Activated naive CD4-positive, alpha-beta T cell treated with anti-CD3 and anti-CD28 coated beads, Interleukin-2, amount 50 U/mL, for 72 hours (primary cell): ENCODE data around the gene ZNF609. TPM values are rescaled to one million over a fixed set of nuclear protein-coding genes. Genes with fewer than 3 reads are reported as not detected.

Experiments
- ATAC-seq, 2 donors: fragments of 150-1000 bp; cut with Tn5 transposase; 2 replicates each; pipeline ENCODE4 v1.10.0; 2021; ENCODE audit warnings: mild to moderate bottlenecking in 2 of 2, moderate library complexity in 2 of 2
- DNase-seq, 2 donors: peaks; one replicate each; pipeline ENCODE4 v3.0.0; 2021 to 2022; ENCODE audit warnings: low spot score in 2 of 2
- H3K27ac Mint-ChIP-seq, 2 donors: one replicate each; pipeline ENCODE4 v1.8.0; 2022; ENCODE audit warnings: mild to moderate bottlenecking in 2 of 2, mixed read lengths in 2 of 2
- H3K36me3 Mint-ChIP-seq, 2 donors: one replicate each; pipeline ENCODE4 v1.8.0; 2022; ENCODE audit warnings: mixed read lengths in 2 of 2
- H3K9me3 Mint-ChIP-seq, 2 donors: one replicate each; pipeline ENCODE4 v1.8.0; 2022; ENCODE audit warnings: mixed read lengths in 2 of 2
- total RNA-seq, 2 donors: library from RNA; stranded (reverse); gene quantifications; one replicate each; pipeline ENCODE4 v1.2.3, GENCODE V29; 2022

The ZNF609 gene
- total RNA-seq, 2 donors from 2014 or later: 35.4 to 53.0 TPM

DNA sequence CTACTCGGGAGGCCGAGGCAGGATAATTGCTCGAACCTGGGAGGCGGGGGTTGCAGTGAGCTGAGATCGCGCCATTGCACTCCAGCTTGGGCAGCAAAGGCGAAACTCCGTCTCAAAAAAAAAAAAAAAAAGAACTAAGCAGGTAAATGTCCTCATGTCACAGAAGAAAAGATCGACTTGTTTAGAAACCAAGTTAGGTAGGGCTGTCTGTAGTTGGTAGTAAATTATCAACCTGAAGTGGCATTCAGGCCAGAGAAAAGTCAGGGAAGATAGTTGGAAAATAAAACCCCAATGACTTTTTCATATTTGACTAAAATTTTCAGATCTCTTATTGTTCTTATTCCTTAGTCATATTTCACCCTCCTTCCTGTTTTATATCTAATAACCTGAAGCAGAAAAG lies 55.4 kb downstream of the ZNF609 start:
- no peaks in the 10 kb centered on the region for H3K9me3 Mint-ChIP-seq
- DNase-seq: no peak
- H3K27ac Mint-ChIP-seq: no peak overlapping the region
- ATAC-seq: no peak
- peaks cover 0 to 20% of the 10 kb centered on the region in 2 donors for H3K36me3 Mint-ChIP-seq

DNA sequence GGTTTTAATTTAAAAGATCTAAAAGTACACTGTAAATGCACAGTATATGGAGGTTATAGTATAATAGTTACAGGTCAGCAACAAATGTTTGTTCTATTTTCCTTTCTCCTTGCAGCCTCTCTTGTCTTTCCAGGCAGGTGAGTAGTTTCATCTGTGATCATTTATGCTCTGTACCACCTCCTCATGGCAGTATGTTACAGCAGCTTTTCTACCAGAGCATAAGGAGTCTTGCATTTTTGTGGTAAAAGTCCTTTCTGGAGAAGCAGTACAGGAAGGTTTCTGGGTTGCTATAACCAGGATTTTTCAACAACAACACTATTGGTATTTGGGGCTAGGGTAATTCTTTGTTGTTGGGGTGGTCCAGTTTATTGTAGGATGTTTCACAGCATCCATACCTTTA lies 59.5 kb downstream of the ZNF609 start:
- ATAC-seq (no peak), DNase-seq (no peak)

DNA sequence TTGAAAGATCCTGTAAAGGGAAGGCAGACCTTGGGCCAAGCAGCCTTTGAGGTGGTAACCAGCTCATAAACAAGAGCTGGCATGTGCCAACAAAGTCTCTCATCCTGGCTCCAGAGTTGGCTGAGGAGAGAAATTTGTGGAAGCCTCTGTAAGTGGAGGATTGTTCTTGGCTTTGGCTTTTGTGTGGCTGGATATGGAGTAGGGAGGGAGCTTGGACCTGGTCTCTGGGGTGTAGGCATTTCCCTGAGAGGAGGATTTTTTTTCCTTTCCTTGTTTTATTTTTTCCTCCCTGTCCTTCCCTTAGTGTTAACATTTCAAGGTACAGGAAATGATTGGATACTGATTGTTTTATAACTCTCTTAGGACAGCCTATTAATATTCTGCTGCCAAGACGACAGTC lies 60.8 kb downstream of the ZNF609 start:
- Mint-ChIP-seq H3K36me3 (peaks cover 0 to 20% of the 10 kb centered on the region in 2 donors), H3K27ac (no peak overlapping the region), H3K9me3 (no peaks in the 10 kb centered on the region)
- DNase-seq (no peak), ATAC-seq (no peak)

More for the DNA sequence above, 59.5 kb downstream of the ZNF609 start:
- Mint-ChIP-seq H3K36me3 (peaks cover 0 to 20% of the 10 kb centered on the region in 2 donors), H3K27ac (no peak overlapping the region), H3K9me3 (no peaks in the 10 kb centered on the region)

DNA sequence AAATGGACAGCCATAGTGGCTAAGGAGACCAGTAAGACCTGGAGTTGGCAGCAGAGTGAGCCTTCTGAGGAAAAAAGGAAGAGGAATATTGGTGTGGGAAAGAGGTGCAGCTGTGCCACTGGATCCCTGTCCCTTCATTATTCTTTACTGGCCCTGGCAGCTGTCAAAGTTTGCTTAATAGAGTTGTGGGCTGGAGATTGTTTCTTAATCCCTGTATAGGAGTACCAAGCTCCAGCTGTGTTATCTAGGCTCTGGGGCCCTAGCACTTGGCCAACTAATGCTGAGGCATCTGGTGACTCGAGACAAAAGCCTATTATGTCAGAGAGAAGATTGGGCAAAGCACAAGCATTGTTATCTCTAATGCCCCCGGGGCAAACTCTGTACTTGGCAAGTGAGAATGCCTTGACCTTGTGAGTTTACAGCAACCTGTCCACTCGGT lies 61.4 kb downstream of the ZNF609 start:
- H3K36me3 Mint-ChIP-seq: peaks cover 0 to 17% of the 10 kb centered on the region in 2 donors
- ATAC-seq: no peak
- DNase-seq: no peak
- no peak overlapping the region for H3K27ac Mint-ChIP-seq
- no peaks in the 10 kb centered on the region for H3K9me3 Mint-ChIP-seq

DNA sequence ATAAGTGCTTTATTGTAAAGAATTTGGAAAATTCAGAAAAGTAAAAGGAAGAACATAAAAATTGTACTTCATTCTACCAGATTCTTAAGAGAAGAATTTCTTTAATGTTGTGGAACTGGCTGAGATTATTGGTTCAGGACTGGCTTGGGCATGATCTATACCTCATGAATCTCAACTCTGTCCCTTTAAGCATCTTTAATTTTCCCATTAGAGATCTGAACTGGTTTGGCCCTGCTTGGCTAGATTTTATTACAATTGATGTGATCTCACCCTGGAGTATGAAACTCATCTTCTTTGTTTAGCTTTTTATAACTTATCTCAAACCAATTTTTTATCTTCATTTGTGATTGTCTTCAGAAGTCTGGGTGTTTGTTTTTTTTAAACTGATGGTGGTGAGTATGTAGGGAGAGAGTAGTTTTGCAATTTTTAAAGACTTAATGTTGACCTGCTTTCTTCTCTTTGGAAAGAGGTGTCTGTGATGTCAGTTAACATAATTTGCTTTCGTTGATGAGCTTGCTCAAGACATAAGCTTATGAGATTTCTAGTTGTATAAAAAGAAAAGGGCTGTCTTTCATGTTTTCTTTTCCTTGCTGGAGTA lies 61.9 kb downstream of the ZNF609 start:
- H3K27ac Mint-ChIP-seq: no peak overlapping the region
- DNase-seq (no peak), ATAC-seq (no peak)
- H3K36me3 Mint-ChIP-seq: peaks cover 0 to 12% of the 10 kb centered on the region in 2 donors
- no peaks in the 10 kb centered on the region for H3K9me3 Mint-ChIP-seq

DNA sequence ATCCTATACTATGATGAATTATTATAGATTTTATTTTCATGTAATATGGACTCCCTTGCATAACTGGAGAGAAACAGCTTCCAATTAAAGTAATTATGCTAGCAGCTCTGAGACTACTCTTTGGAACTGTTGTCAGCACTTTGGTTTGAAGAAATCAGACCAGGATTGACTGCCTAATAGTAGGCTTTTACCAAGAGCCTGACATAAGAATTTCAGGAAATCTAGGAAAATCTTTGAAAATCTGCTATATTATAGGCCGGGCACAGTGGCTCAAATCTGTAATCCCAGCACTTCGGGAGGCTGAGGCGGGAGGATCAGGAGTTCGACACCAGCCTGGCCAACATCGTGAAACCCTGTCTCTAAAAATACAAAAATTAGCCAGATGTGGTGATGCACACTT lies 62.9 kb downstream of the ZNF609 start:
- H3K9me3 Mint-ChIP-seq: no peaks in the 10 kb centered on the region
- no peak for DNase-seq
- no peak for ATAC-seq
- no peak overlapping the region for H3K27ac Mint-ChIP-seq
- peaks cover 0 to 5% of the 10 kb centered on the region in 2 donors for H3K36me3 Mint-ChIP-seq

DNA sequence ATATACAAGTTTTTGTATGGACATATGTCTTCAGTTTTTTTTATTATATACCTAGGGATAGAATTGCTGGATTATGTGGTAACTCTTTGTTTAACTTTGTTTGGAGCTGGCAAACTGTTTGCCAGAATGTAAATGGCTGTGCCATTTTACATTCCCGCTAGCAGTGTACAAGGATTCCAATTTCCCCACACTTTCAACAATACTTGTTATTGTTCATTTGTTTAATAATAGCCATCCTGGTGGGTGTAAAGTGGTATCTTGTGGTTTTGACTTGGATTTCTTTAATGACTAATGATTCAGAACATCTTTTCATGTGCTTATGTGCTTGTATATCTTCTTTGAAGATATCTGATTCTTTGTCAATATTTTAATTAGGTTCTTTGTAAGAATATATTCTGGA lies 64.4 kb downstream of the ZNF609 start:
- DNase-seq (no peak), ATAC-seq (no peak)
- H3K9me3 Mint-ChIP-seq: no peaks in the 10 kb centered on the region
- no peak overlapping the region for H3K27ac Mint-ChIP-seq
- peaks cover 0 to 6% of the 10 kb centered on the region in 2 donors for H3K36me3 Mint-ChIP-seq

DNA sequence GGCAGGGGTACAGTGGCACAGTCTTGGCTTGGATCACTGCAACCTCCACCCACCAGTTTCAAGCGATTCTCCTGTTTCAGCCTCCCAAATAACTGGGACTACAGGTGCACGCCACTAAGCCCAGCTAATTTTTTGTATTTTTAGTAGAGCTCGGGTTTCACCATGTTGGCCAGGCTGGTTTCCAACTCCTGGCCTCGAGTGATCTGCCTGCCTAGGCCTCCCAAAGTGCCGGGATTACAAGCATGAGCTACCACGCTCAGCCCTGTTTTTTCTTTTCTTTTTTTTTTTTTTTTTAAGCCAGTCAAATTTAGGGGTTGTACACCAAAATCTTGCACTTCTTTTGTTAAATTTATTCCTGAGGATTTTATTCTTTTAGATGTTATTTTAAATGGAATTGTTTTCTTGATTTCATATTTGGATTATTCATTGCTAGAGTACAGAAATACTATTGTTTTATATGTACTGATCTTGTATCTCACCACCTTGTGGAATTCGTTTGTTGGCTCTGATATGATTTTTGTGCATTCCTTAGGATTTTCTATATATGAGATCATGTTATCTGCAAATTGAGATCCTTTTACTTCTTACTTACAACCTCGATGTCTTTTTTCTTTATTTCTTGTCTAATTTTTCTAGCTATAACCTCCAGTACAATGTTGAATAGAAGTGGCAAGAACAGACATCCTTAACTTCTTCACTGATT lies 65.6 kb downstream of the ZNF609 start:
- peaks cover 0 to 6% of the 10 kb centered on the region in 2 donors for H3K36me3 Mint-ChIP-seq

DNA sequence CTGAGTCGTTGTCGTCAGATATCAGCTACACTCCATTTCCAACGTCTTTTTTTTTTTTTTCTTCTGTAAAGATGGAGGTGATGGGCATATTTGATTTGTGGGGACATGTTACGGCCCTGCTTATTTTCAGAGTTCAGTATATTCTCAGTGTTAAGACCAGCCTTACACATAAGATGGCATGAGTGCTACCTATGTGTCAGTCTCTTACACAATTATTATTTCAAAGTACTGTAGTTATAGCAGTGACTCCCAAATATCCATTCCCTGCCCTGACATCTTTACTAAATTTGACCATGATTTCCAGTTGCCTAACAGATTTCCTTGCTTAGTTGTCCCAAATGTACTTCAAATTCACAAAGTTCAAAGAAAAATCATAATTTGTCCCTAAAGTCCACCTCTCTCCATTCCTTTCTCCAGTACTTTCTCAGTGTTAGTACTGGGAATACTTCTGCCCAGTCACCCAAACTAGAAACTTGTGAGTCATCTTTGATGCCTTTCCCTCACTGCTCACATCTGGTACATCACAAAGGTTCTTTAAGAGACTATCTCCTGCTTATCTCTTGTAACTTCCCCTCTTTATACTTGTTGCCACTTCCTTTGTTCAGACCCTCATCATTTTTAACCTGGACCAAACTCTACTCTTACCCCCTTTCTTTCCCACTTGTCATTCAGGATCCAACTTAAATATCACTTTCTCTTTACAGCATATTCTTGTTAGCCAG lies 67.0 kb downstream of the ZNF609 start:
- no peak for DNase-seq
- no peaks in the 10 kb centered on the region for H3K9me3 Mint-ChIP-seq
- peak; percentile 35 to 77 for ATAC-seq
- H3K27ac Mint-ChIP-seq: no peak overlapping the region
- peaks cover 0 to 13% of the 10 kb centered on the region in 2 donors for H3K36me3 Mint-ChIP-seq

More for the DNA sequence above, 65.6 kb downstream of the ZNF609 start:
- Mint-ChIP-seq H3K27ac (no peak overlapping the region), H3K9me3 (no peaks in the 10 kb centered on the region)
- DNase-seq (no peak), ATAC-seq (no peak)

DNA sequence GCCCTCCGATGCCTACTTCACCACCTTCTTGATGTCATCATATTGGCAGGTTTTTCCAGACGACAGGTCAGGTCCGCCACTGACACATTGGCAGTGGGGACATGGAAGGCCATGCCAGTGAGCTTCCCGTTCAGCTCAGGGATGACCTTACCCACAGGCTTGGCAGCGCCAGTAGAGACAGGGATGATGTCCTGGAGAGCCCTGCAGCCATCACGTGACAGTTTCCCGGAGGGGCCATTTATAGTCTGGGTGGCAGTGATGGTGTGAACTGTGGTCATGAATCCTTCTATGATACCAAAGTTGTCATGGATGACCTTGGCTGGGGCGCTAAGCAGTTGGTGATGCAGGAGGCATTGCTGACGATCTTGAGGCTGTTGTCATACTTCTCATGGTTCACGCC lies 68.5 kb downstream of the ZNF609 start:
- DNase-seq: no peak
- H3K9me3 Mint-ChIP-seq: no peaks in the 10 kb centered on the region
- no peak for ATAC-seq
- H3K36me3 Mint-ChIP-seq: peaks cover 0 to 19% of the 10 kb centered on the region in 2 donors
- no peak overlapping the region for H3K27ac Mint-ChIP-seq

DNA sequence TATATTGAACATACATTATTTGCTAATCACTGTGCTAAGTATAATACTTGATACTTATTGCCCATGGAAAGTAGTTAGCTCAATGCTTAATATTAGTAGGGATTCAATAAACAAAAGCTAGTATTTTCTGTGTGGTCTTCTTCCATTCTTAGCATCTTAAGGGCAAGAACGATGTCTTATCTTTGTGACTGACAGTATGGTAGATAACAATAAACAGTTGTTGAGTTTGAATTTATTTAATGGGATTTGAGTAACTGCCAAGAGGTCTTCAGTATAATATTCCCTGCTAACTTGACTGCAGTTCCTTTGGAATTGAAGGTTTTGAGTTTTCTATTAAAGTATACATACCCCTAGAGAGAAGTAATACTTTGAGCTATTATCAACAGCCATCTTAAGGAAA lies 70.1 kb downstream of the ZNF609 start:
- ATAC-seq (no peak), DNase-seq (no peak)
- Mint-ChIP-seq H3K27ac (no peak overlapping the region), H3K36me3 (peaks cover 0 to 19% of the 10 kb centered on the region in 2 donors), H3K9me3 (no peaks in the 10 kb centered on the region)

DNA sequence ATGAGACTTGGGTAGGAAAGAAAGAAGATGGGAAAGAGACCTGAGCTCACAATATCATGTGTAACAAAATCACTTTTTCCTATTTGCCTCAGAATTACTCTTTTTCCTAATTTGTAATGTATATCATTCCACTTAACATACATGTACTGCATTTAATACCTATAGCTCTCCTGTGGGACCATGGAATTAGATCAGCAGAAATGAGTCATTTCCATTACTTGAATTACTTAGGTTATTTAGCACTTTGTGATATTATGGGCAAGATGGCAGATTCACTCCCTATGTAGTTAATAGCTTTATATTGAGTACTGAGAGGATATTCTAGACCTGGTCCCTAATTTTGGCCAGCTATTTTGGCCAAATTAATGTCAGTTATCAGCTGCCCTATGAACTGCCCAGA lies 70.5 kb downstream of the ZNF609 start:
- DNase-seq (no peak), ATAC-seq (no peak)
- H3K27ac Mint-ChIP-seq: no peak overlapping the region
- H3K9me3 Mint-ChIP-seq: no peaks in the 10 kb centered on the region
- H3K36me3 Mint-ChIP-seq: peaks cover 0 to 19% of the 10 kb centered on the region in 2 donors

DNA sequence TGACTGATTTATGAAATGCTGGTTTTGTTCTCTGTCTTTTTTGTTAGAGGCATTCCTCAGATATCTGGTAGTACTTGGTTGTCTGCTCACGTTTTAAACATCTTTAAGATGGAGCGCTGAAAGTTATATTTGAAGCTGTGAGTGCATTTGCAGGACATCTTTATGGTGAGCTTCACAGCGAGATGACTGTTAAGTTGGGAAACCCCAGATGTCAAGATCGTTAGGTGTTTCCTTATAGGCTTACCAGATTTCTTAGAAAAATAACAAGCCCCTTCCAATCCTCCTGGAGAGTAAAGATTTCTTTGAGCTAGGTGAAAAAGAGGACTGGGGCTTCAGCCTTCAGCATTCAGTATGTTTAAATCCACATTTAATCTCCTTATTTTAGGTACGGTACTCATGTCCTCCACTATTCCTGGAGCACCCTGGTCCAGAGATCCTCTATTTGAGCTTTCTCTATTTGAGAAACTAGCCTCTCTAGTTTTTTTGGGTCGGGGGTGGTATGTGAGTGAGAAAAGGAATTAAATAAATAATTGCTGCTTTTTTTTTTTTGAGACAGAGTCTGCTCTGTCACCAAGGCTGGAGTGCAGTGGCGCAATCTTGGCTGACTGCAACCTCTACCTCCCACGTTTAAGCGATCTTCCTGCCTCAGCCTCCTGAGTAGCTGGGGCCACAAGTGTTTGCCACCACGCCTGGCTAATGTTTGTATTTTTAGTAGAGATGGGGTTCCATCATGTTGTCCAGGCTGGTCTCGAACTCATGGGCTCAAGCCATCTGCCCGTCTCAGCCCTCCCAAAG lies 72.3 kb downstream of the ZNF609 start:
- no peaks in the 10 kb centered on the region for H3K9me3 Mint-ChIP-seq
- H3K27ac Mint-ChIP-seq: peak overlapping the region in 1 of 2 donors; percentile 34
- ATAC-seq (peak in 1 of 2 donors; percentile 34), DNase-seq (no peak)
- peaks cover 0 to 19% of the 10 kb centered on the region in 2 donors for H3K36me3 Mint-ChIP-seq

DNA sequence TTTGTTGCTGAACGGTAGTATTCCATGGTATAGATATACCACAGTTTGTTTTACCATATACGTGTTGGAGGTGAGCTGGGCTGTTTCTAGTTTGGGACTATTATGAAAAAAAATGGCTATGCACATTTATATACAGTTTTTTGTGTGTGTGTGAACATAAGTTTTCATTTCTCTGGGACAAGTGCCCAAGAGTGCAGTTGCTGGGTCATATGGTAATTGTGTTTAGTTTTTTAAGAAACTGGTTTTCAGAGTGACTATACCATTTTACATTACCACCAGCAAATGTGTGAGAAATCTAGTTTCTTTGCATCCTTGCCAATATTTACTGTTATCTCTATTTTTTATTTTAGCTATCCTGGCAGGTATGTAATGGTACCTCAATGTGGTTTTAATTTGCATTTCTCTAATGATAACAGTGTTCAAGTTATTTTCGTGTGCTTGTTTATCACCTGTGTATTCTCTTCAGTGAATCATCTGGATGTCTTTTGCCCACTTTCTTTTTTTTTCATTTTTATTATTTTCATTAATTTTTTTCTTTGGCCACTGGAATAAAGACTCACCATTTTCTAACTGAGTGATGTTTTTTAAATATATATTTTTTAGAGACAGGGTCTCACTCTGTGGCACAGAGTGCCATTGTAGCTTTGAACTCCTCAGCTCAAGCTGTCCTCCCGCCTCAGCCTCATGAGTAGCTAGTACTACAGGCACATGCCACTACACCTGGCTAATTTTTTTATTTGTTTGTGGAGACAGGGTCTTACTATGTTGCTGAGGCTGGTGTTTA lies 75.3 kb downstream of the ZNF609 start:
- peak overlapping the region; percentile 71 to 84 for H3K27ac Mint-ChIP-seq
- DNase-seq: no peak
- peak in 1 of 2 donors; percentile 12 for ATAC-seq
- H3K36me3 Mint-ChIP-seq: peaks cover 0 to 13% of the 10 kb centered on the region in 2 donors
- no peaks in the 10 kb centered on the region for H3K9me3 Mint-ChIP-seq

DNA sequence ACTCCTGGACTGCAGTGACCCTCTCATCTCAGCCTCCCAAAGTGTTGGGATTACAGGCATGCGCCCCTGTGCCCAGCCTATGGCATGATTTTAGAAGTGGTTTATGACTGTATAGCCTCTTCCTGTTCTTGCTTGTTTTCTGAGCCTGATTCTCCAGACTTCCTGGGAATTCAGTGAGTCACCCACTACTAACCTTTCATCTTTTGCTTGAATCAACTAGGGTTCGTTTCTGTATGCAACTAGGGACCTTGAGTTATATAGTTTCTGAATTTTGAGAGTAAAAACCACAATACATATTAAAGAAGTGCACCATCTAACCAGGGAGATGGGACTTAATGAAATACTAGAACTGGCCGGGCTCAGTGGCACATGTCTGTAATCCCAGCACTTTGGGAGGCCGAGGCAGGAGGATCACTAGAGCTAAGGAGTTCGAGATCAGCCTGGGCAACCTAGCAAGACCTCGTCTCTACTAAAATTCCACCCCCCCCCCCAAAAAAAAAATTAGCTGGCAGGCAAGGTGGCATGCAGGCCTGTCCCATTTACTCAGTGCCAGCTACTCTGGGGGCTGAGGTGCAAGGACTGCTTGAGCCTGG lies 76.0 kb downstream of the ZNF609 start:
- ATAC-seq (peak; percentile 64 to 82), DNase-seq (no peak)
- Mint-ChIP-seq H3K9me3 (no peaks in the 10 kb centered on the region), H3K36me3 (peaks cover 0 to 13% of the 10 kb centered on the region in 2 donors), H3K27ac (peak overlapping the region; percentile 71 to 84)

DNA sequence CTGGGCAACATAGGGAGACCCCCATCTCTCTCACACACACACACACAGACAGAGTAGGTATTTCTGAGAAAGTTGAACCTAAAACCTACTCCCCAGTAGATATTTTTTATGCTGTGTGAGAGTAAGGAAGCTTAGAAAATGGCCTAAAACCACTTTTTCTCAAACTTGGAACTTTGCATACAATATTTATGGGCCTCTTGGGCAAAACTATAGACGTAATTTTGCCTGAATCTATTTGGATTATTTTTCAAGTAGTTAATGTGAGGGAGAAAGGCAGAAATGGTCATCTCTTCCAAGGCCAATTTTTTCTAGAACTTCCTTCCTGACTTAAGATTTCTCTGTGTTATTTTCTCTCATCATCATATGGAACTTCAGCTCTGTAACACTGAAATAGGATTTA lies 81.7 kb downstream of the ZNF609 start:
- no peaks in the 10 kb centered on the region for H3K36me3 Mint-ChIP-seq
- no peaks in the 10 kb centered on the region for H3K9me3 Mint-ChIP-seq
- DNase-seq: no peak
- ATAC-seq: no peak
- no peak overlapping the region for H3K27ac Mint-ChIP-seq
